Mesenchymal stem cell (in vitro differentiated cells and primary cell): ENCODE data around the gene TPM1.

Source experiments
- DNase-seq: peaks from one replicate; pipeline ENCODE4 v3.0.0-alpha.2; 2013
- H2AFZ ChIP-seq: one replicate; pipeline ENCODE4 v1.6.1; 2013; ENCODE audit warnings: low read depth, mild to moderate bottlenecking, control low read depth, inconsistent platforms, low read length, moderate library complexity
- H2AK5ac ChIP-seq: 2 replicates; pipeline ENCODE4 v1.6.1; 2013; ENCODE audit warnings: low read length, moderate library complexity, mild to moderate bottlenecking, inconsistent platforms; ENCODE audit not compliant: severe bottlenecking
- H2BK120ac ChIP-seq: one replicate; pipeline ENCODE4 v1.6.1; 2013; ENCODE audit warnings: low read depth, mild to moderate bottlenecking, inconsistent platforms, low read length, moderate library complexity
- H2BK12ac ChIP-seq, 2 experiments: one replicate each; pipeline ENCODE4 v1.6.1; 2013; ENCODE audit warnings: inconsistent platforms in 2 of 2, low read length in 2 of 2, mild to moderate bottlenecking in 2 of 2, moderate library complexity in 2 of 2, control low read depth in 1 of 2
- H2BK15ac ChIP-seq: one replicate; pipeline ENCODE4 v1.6.1; 2013; ENCODE audit warnings: mild to moderate bottlenecking, low read depth, inconsistent platforms; ENCODE audit not compliant: poor library complexity, severe bottlenecking
- H2BK5ac ChIP-seq: 2 replicates; pipeline ENCODE4 v1.6.1; 2013; ENCODE audit warnings: low read depth, mild to moderate bottlenecking, low read length, control low read depth, inconsistent platforms; ENCODE audit not compliant: poor library complexity, severe bottlenecking
- H3K14ac ChIP-seq, 2 experiments: one replicate each; pipeline ENCODE4 v1.6.1; 2013; ENCODE audit warnings: inconsistent platforms in 2 of 2, low read length in 2 of 2, control low read depth in 1 of 2, mild to moderate bottlenecking in 1 of 2, moderate library complexity in 1 of 2
- H3K18ac ChIP-seq, 2 experiments: one replicate each; pipeline ENCODE4 v1.6.1; 2013; ENCODE audit warnings: inconsistent platforms in 2 of 2, low read length in 2 of 2, control low read depth in 1 of 2, low read depth in 1 of 2, mild to moderate bottlenecking in 1 of 2
- H3K23ac ChIP-seq, 2 experiments: one replicate each; pipeline ENCODE4 v1.6.1; 2013; ENCODE audit warnings: inconsistent platforms in 2 of 2, low read length in 2 of 2, mild to moderate bottlenecking in 2 of 2, moderate library complexity in 2 of 2, control low read depth in 1 of 2
- H3K27ac ChIP-seq: 2 replicates; pipeline ENCODE4 v1.5.1; 2013; ENCODE audit warnings: mild to moderate bottlenecking, moderate library complexity, low read length, control low read depth, inconsistent platforms; ENCODE audit not compliant: poor library complexity, severe bottlenecking
- H3K27me3 ChIP-seq, 2 experiments: 2 replicates each; pipeline versions ENCODE4 v1.6.1 to v1.7.0; 2013; ENCODE audit warnings: low read length in 2 of 2, mild to moderate bottlenecking in 2 of 2, moderate library complexity in 2 of 2, control low read depth in 1 of 2, inconsistent platforms in 1 of 2; ENCODE audit not compliant: control insufficient read depth in 1 of 2, insufficient read depth in 1 of 2
- H3K36me3 ChIP-seq, 2 experiments: 2 replicates each; pipeline versions ENCODE4 v1.6.1 to v1.7.0; 2013; ENCODE audit warnings: low read length in 2 of 2, control low read depth in 1 of 2, inconsistent platforms in 1 of 2, low read depth in 1 of 2, mild to moderate bottlenecking in 1 of 2; ENCODE audit not compliant: insufficient read depth in 2 of 2, control insufficient read depth in 1 of 2
- H3K4ac ChIP-seq, 2 experiments: one replicate each; pipeline ENCODE4 v1.6.1; 2013; ENCODE audit warnings: inconsistent platforms in 2 of 2, low read length in 2 of 2, mild to moderate bottlenecking in 2 of 2, moderate library complexity in 2 of 2, control low read depth in 1 of 2, low read depth in 1 of 2
- H3K4me1 ChIP-seq: 2 replicates; pipeline ENCODE4 v1.6.1; 2013; ENCODE audit warnings: low read depth, low read length, control low read depth; ENCODE audit not compliant: control insufficient read depth, insufficient read depth
- H3K4me2 ChIP-seq: 2 replicates; pipeline ENCODE4 v1.6.1; 2013; ENCODE audit warnings: low read length, mild to moderate bottlenecking, inconsistent platforms; ENCODE audit not compliant: poor library complexity, severe bottlenecking
- H3K4me3 ChIP-seq, 2 experiments: 2 replicates each; pipeline versions ENCODE4 v1.5.1 to v1.7.0; 2013; ENCODE audit warnings: low read length in 2 of 2, mild to moderate bottlenecking in 2 of 2, control low read depth in 1 of 2, low read depth in 1 of 2; ENCODE audit not compliant: insufficient read depth in 1 of 2
- H3K79me1 ChIP-seq: replicated peaks from 2 replicates; pipeline ENCODE4 v1.6.1; 2013; ENCODE audit warnings: mild to moderate bottlenecking, control low read depth, low read length, inconsistent platforms; ENCODE audit not compliant: poor library complexity, severe bottlenecking
- H3K9ac ChIP-seq: 2 replicates; pipeline ENCODE4 v1.7.0; 2013; ENCODE audit warnings: mild to moderate bottlenecking, low read length, moderate library complexity
- H3K9me3 ChIP-seq: 2 replicates; pipeline ENCODE4 v1.7.0; 2013; ENCODE audit warnings: mild to moderate bottlenecking, low read length; ENCODE audit not compliant: control insufficient read depth
- H4K8ac ChIP-seq: one replicate; pipeline ENCODE4 v1.6.1; 2013; ENCODE audit warnings: inconsistent platforms, mild to moderate bottlenecking, low read length, moderate library complexity
- H4K91ac ChIP-seq: one replicate; pipeline ENCODE4 v1.6.1; 2013; ENCODE audit warnings: mild to moderate bottlenecking, low read length, inconsistent platforms
- WGBS: methylation state at CpG from one replicate; pipeline ENCODE4 v1.1.7; 2013; ENCODE audit warnings: mixed read lengths; 5-methylcytosine and 5-hydroxymethylcytosine counted together

TPM1 gene

DNA sequence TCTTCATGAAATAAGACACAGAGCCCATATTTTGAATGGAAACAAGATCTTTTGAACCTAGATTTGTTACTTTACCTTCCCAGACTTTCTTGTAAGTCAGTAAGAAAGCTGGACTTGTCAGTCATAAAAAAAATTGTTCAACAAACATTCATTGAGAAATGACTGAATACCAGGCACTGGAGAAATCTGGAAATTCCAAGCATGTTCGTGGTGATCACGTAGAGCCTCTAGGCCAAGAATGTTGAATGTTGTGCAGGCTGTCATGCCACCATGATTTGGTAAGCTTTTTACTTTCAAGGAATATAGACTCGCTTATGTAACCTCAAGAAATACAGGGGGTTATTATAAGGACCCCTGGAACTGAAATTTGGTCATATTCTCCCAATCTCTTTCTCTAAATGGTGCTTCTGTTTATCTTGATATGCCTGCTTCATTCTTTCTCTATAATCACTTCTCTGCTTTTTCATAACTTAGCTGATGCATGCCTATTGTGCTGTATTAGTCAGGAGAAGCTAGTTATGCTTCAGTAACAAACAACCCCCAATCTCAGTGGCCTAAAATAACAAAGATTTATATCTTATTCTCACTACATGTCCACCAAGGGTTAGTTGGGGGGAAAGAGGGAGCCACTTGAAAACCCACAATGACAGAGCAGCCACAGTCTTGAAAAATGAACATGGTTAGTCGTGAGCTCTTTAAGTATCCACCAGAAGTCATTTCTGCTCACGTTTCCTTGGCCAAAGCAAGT is 3.4 kb upstream of the TPM1 start:
- H4K91ac ChIP-seq = no peak overlapping the region
- H2BK120ac ChIP-seq = no peak overlapping the region
- no peak overlapping the region for H3K14ac ChIP-seq
- no peak overlapping the region for H3K4me2 ChIP-seq
- no peak overlapping the region for H3K4me3 ChIP-seq
- H2BK12ac ChIP-seq = peak overlapping the region in 1 of 2 experiments; percentile 28
- no peaks in the 10 kb centered on the region for H3K79me1 ChIP-seq
- H2BK5ac ChIP-seq = no peak overlapping the region
- peak overlapping the region; percentile 54 for H3K27ac ChIP-seq
- no peak overlapping the region for H3K4ac ChIP-seq
- no peak overlapping the region for H3K18ac ChIP-seq
- WGBS = 64% methylated on average over 4 of the region's 5 CpGs
- no peak overlapping the region for H2BK15ac ChIP-seq
- H3K9ac ChIP-seq = no peak overlapping the region
- H3K27me3 ChIP-seq = peaks cover 0 to 5% of the 10 kb centered on the region in 2 experiments
- H2AFZ ChIP-seq = no peak overlapping the region
- no peak overlapping the region for H3K23ac ChIP-seq
- H3K36me3 ChIP-seq = peaks cover 0 to 9% of the 10 kb centered on the region in 2 experiments
- peak overlapping the region; percentile 95 for H2AK5ac ChIP-seq
- DNase-seq = peak; percentile 51
- no peaks in the 10 kb centered on the region for H3K9me3 ChIP-seq
- H4K8ac ChIP-seq = no peak overlapping the region
- peaks cover 5% of the 10 kb centered on the region for H3K4me1 ChIP-seq

DNA sequence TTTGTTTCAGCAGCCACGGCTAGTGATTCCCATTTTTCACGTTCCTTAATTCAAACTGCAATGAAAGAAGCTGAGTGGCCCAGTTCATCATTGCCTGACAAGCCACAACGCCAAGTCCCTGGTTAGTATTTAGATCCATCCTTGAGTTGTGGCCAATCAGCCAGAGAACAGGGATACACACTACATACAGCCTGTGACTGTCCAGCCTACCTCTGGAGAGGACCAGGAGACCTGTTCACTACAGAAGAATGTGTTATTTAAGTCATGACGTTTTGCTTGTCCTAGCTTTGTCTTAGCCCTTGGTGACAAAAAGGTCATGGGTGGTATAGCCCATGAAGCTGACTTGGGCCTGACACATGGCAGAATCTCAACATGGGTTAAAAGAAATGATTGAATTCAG is 2.7 kb upstream of the TPM1 start:
- H2BK5ac ChIP-seq = no peak overlapping the region
- H2BK12ac ChIP-seq = peak overlapping the region in 1 of 2 experiments; percentile 28
- peak overlapping the region; percentile 95 for H2AK5ac ChIP-seq
- peak overlapping the region; percentile 54 for H3K27ac ChIP-seq
- no peak overlapping the region for H2AFZ ChIP-seq
- H3K4me2 ChIP-seq = no peak overlapping the region
- no peaks in the 10 kb centered on the region for H3K9me3 ChIP-seq
- H3K23ac ChIP-seq = no peak overlapping the region
- H3K4me3 ChIP-seq = no peak overlapping the region
- peak overlapping the region; percentile 43 for H4K91ac ChIP-seq
- H3K36me3 ChIP-seq = peaks cover 0 to 13% of the 10 kb centered on the region in 2 experiments
- WGBS = 92% methylated on average over 4 of the region's 4 CpGs
- H2BK120ac ChIP-seq = no peak overlapping the region
- no peak overlapping the region for H3K18ac ChIP-seq
- no peak overlapping the region for H3K4ac ChIP-seq
- no peak overlapping the region for H3K14ac ChIP-seq
- DNase-seq = no peak
- H3K9ac ChIP-seq = no peak overlapping the region
- no peak overlapping the region for H4K8ac ChIP-seq
- H3K4me1 ChIP-seq = peaks cover 5% of the 10 kb centered on the region
- H3K27me3 ChIP-seq = peaks cover 0 to 5% of the 10 kb centered on the region in 2 experiments
- H2BK15ac ChIP-seq = no peak overlapping the region
- H3K79me1 ChIP-seq = no peaks in the 10 kb centered on the region

DNA sequence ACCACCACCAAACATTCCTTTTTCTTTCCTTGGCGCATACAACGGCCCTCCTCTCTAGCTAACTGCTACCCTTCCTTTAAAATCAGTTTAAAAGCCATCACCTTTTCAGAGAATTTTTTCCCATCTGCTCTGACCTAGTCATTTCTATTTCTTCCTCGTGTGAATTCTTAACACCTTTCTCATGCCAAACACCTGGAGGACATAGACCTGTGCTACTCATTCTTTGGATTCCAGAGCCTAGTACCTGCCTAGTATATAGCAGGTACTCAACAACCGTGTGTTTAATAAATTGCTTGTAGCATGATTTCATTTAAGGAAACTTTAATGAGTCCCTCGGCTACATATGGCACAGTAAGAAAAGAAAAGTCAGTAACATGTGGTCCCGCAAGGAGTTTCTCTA is 2.0 kb upstream of the TPM1 start:
- no peak overlapping the region for H3K23ac ChIP-seq
- no peak overlapping the region for H3K9ac ChIP-seq
- no peak overlapping the region for H3K14ac ChIP-seq
- peaks cover 0 to 13% of the 10 kb centered on the region in 2 experiments for H3K36me3 ChIP-seq
- H2BK120ac ChIP-seq = no peak overlapping the region
- H2BK15ac ChIP-seq = no peak overlapping the region
- peak overlapping the region; percentile 62 for H2AK5ac ChIP-seq
- 87% methylated on average over 6 of the region's 6 CpGs for WGBS
- H2AFZ ChIP-seq = no peak overlapping the region
- peaks cover 0 to 5% of the 10 kb centered on the region in 2 experiments for H3K27me3 ChIP-seq
- H3K27ac ChIP-seq = peak overlapping the region; percentile 90
- H2BK5ac ChIP-seq = no peak overlapping the region
- no peak overlapping the region for H3K4ac ChIP-seq
- no peak for DNase-seq
- no peak overlapping the region for H3K18ac ChIP-seq
- no peak overlapping the region for H4K8ac ChIP-seq
- no peak overlapping the region for H3K4me2 ChIP-seq
- H3K4me1 ChIP-seq = peaks cover 5% of the 10 kb centered on the region
- no peaks in the 10 kb centered on the region for H3K79me1 ChIP-seq
- no peak overlapping the region for H2BK12ac ChIP-seq
- no peak overlapping the region for H3K4me3 ChIP-seq
- no peak overlapping the region for H4K91ac ChIP-seq
- H3K9me3 ChIP-seq = no peaks in the 10 kb centered on the region

DNA sequence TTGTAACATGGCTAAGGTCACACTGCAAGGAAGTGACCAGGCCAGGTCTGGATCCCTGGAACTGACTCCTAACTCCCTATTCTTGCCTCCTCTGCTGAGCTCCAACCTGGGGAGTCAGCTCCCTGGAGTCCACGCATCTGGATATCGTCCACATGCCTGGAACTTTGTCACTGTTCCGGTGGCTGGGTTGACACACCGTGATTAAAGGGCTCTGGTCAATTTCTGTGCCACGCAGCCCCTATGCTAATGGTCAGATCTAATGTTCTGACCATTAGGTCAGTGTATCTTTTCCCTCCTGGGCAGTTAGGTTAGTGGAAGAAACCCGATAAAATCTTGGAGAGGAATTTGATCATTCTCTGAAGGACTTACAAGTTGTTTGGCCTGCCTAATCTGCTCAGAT is 1.6 kb upstream of the TPM1 start:
- no peak overlapping the region for H3K23ac ChIP-seq
- H3K79me1 ChIP-seq = no peaks in the 10 kb centered on the region
- peak overlapping the region; percentile 40 for H2AK5ac ChIP-seq
- no peak overlapping the region for H2BK5ac ChIP-seq
- H4K8ac ChIP-seq = no peak overlapping the region
- H3K27me3 ChIP-seq = peaks cover 0 to 5% of the 10 kb centered on the region in 2 experiments
- no peak overlapping the region for H2AFZ ChIP-seq
- 10% methylated on average over 6 of the region's 6 CpGs for WGBS
- peak overlapping the region in 1 of 2 experiments; percentile 1 for H3K18ac ChIP-seq
- H3K9me3 ChIP-seq = no peaks in the 10 kb centered on the region
- H2BK120ac ChIP-seq = no peak overlapping the region
- no peak overlapping the region for H4K91ac ChIP-seq
- H3K14ac ChIP-seq = no peak overlapping the region
- H3K4ac ChIP-seq = no peak overlapping the region
- H3K4me3 ChIP-seq = no peak overlapping the region
- H3K4me2 ChIP-seq = peak overlapping the region; percentile 69
- H3K36me3 ChIP-seq = peaks cover 0 to 13% of the 10 kb centered on the region in 2 experiments
- peak overlapping the region in 1 of 2 experiments; percentile 27 for H2BK12ac ChIP-seq
- H3K27ac ChIP-seq = peak overlapping the region; percentile 90
- peaks cover 5% of the 10 kb centered on the region for H3K4me1 ChIP-seq
- H2BK15ac ChIP-seq = no peak overlapping the region
- no peak for DNase-seq
- H3K9ac ChIP-seq = no peak overlapping the region
